Right lobe of liver (tissue), 4 donors: ENCODE data around the gene VNN1.

Experiments used
- CTCF ChIP-seq, 4 donors: fragments of 200-600 bp in 3 of 4; fragments of 450-650 bp in 1 of 4; IDR thresholded peaks; one replicate each; pipeline versions ENCODE4 v1.5.1 to v1.8.0; 2016 to 2022; ENCODE audit warnings: antibody characterized with exemption in 4 of 4, mild to moderate bottlenecking in 2 of 4
- POLR2A ChIP-seq: fragments of 450-650 bp; IDR thresholded peaks from one replicate; pipeline ENCODE4 v1.6.1; 2017; ENCODE audit warnings: antibody characterized with exemption, mild to moderate bottlenecking
- donor health status: DM: no; HTN: no; CAD: no.
- donor health status: DM: no; HTN: no; CAD: no.
- donor health status: DM: no; HTN: yes; CAD: no.

- TF ChIP-seq POLR2A, result no peak
- TF ChIP-seq CTCF (IDR thresholded peaks at IDR 0.05), result no peak
These were observed 32.2 kb upstream of the VNN1 start for GRCh38 chr6:132746048-132746447.
